OCI-LY7 (cell line): ENCODE results near the gene UBE2G2. TPM values are rescaled to one million over a fixed set of nuclear protein-coding genes. Genes with fewer than 3 reads are reported as not detected.

Experiments used
- BruUV-seq: library from RNA; stranded (reverse); fragments of 400-500 nt; replicated peaks from 2 replicates; lab custom pipeline; 2021; lab: Mats Ljungman, UMichigan
- CTCF ChIA-PET: fragments of 300-600 bp; sonication (Branson Sonifier 250); formaldehyde crosslinking; loops from one replicate; lab custom pipeline; 2022; ENCODE audit warnings: antibody characterized with exemption; ENCODE audit not compliant: unreplicated experiment; lab: Charles Lee
- POLR2A ChIA-PET: fragments of 300-600 bp; sonication (Branson Sonifier 250); formaldehyde crosslinking; loops from one replicate; lab custom pipeline; 2022; ENCODE audit warnings: antibody characterized with exemption; lab: Charles Lee
- DNase-seq: peaks from one replicate; pipeline ENCODE4 v3.0.0-alpha.2; 2015; ENCODE audit warnings: low spot score
- H2AFZ ChIP-seq: fragments of 200-600 bp; sonication (generic), shearing (Covaris generic); 2 replicates; pipeline ENCODE4 v1.6.1; 2014; ENCODE audit warnings: mild to moderate bottlenecking, antibody characterized with exemption, low read length, moderate library complexity
- H3K27ac ChIP-seq: fragments of 200-600 bp; sonication (generic); 2 replicates; pipeline ENCODE4 v1.5.1; 2014; ENCODE audit warnings: mixed run types, low read depth, mild to moderate bottlenecking, moderate library complexity, low read length, inconsistent platforms; ENCODE audit not compliant: poor library complexity, severe bottlenecking
- H3K36me3 ChIP-seq: fragments of 200-600 bp; sonication (generic); 2 replicates; pipeline ENCODE4 v1.6.1; 2014; ENCODE audit warnings: mild to moderate bottlenecking, antibody characterized with exemption, low read length, moderate library complexity, mixed read lengths; ENCODE audit not compliant: insufficient read depth
- H3K4me1 ChIP-seq: fragments of 200-600 bp; sonication (generic); 2 replicates; pipeline ENCODE4 v1.5.1; 2014; ENCODE audit warnings: mild to moderate bottlenecking, low read length; ENCODE audit not compliant: insufficient read depth, poor library complexity, severe bottlenecking
- H3K4me2 ChIP-seq: fragments of 200-600 bp; sonication (generic); 2 replicates; pipeline ENCODE4 v1.6.1; 2014; ENCODE audit warnings: mild to moderate bottlenecking, low read length
- H3K4me3 ChIP-seq: fragments of 200-600 bp; sonication (generic); 2 replicates; pipeline ENCODE4 v1.5.1; 2014; ENCODE audit warnings: mild to moderate bottlenecking, low read depth, low read length; ENCODE audit not compliant: poor library complexity, severe bottlenecking
- H3K79me2 ChIP-seq: fragments of 200-600 bp; sonication (generic); 2 replicates; pipeline ENCODE4 v1.6.1; 2016; ENCODE audit warnings: low read depth, mild to moderate bottlenecking, low read length, moderate library complexity, mixed read lengths; ENCODE audit not compliant: insufficient read depth
- H3K9me2 ChIP-seq: fragments of 200-600 bp; sonication (generic); 2 replicates; pipeline ENCODE4 v1.6.1; 2016; ENCODE audit warnings: mild to moderate bottlenecking, low read length, mixed read lengths; ENCODE audit not compliant: insufficient read depth
- H3K9me3 ChIP-seq: fragments of 200-600 bp; sonication (generic); 2 replicates; pipeline ENCODE4 v1.6.1; 2014; ENCODE audit warnings: mild to moderate bottlenecking, mixed run types, low read length, mixed read lengths
- H4K20me1 ChIP-seq: fragments of 200-600 bp; sonication (generic); 2 replicates; pipeline ENCODE4 v1.6.1; 2014; ENCODE audit warnings: mild to moderate bottlenecking, antibody characterized with exemption, low read length, moderate library complexity, mixed read lengths; ENCODE audit not compliant: insufficient read depth
- EZH2phosphoT487 ChIP-seq: fragments of 200-600 bp; sonication (generic); IDR thresholded peaks from 2 replicates; pipeline ENCODE4 v1.6.1; 2018; ENCODE audit warnings: low read depth, borderline replicate concordance, mild to moderate bottlenecking, mixed run types, antibody characterized with exemption, low read length, moderate library complexity, mixed read lengths
- intact Hi-C: fragments of 100-400 bp; cut with micrococcal nuclease; formaldehyde crosslinking; loops from one replicate; pipeline ENCODE4 v1.10.0; 2022; ENCODE audit not compliant: unreplicated experiment
- total RNA-seq, 2 experiments: library from RNA; depleted of rRNA in 1 of 2; stranded (reverse); fragments of >200 nt in 1 of 2; shearing (Covaris generic) in 1 of 2; gene quantifications; 2 replicates each; pipeline ENCODE4 v1.2.3, GENCODE V29; 2014 to 2022
- TF ChIP-seq, protein P1 (sequence below): fragments of 200-600 bp; sonication (generic); conservative IDR thresholded peaks from 2 replicates; pipeline ENCODE4 v1.5.1; 2014; ENCODE audit warnings: mild to moderate bottlenecking, antibody characterized with exemption, low read length, moderate library complexity, mixed read lengths

Gene UBE2G2
- total RNA-seq, 2 experiments from 2014 or later: 104 to 141 TPM

DNA sequence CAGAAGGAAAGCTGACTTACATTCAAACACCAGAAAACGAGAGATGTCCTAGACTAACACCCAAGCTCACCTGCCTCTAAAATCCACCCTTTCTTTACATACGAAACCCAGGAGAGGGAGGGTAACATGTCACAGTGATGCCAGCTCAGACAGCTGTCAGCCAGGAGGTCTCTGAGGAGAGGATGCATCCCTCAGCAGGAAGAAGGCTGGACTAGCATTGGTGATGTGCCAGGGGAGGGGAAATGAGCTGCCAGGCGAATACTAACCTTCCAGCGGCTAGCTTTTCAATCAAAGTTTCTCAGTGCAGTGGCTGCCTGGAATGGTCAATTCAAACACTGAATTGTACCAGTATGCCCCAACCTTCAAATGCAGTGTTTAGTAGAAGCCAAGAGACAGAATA is 3.6 kb upstream of the UBE2G2 start:
- peaks cover 10% of the 10 kb centered on the region for H3K4me1 ChIP-seq
- no peak for DNase-seq
- no peak overlapping the region for H3K27ac ChIP-seq
- TF ChIP-seq, protein P1, sequence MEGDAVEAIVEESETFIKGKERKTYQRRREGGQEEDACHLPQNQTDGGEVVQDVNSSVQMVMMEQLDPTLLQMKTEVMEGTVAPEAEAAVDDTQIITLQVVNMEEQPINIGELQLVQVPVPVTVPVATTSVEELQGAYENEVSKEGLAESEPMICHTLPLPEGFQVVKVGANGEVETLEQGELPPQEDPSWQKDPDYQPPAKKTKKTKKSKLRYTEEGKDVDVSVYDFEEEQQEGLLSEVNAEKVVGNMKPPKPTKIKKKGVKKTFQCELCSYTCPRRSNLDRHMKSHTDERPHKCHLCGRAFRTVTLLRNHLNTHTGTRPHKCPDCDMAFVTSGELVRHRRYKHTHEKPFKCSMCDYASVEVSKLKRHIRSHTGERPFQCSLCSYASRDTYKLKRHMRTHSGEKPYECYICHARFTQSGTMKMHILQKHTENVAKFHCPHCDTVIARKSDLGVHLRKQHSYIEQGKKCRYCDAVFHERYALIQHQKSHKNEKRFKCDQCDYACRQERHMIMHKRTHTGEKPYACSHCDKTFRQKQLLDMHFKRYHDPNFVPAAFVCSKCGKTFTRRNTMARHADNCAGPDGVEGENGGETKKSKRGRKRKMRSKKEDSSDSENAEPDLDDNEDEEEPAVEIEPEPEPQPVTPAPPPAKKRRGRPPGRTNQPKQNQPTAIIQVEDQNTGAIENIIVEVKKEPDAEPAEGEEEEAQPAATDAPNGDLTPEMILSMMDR: no peak
- TF ChIP-seq EZH2phosphoT487: no peak
- no TSS peak for BruUV-seq
- H3K4me3 ChIP-seq: no peak overlapping the region
- no peak overlapping the region for H2AFZ ChIP-seq
- POLR2A ChIA-PET: interaction anchor here (0.6 kb wide), 1 partner anchor 11 kb away, joined by 4 read pairs; no protein-coding TSS in a partner anchor
- H3K9me3 ChIP-seq: no peaks in the 10 kb centered on the region
- no peaks in the 10 kb centered on the region for H3K9me2 ChIP-seq
- peaks cover 21% of the 10 kb centered on the region for H3K79me2 ChIP-seq
- H4K20me1 ChIP-seq: peaks cover 7% of the 10 kb centered on the region; the same call in 1 of the 2 replicates
- peaks cover 69% of the 10 kb centered on the region for H3K36me3 ChIP-seq
- CTCF ChIA-PET: no interaction called here
- intact Hi-C loops: no loop called here
- no peak overlapping the region for H3K4me2 ChIP-seq

- intact Hi-C loops: no loop called here
- no peak overlapping the region for H2AFZ ChIP-seq
Observed at GRCh38 chr21:44804762-44805161, 3.1 kb upstream of the UBE2G2 start.

DNA sequence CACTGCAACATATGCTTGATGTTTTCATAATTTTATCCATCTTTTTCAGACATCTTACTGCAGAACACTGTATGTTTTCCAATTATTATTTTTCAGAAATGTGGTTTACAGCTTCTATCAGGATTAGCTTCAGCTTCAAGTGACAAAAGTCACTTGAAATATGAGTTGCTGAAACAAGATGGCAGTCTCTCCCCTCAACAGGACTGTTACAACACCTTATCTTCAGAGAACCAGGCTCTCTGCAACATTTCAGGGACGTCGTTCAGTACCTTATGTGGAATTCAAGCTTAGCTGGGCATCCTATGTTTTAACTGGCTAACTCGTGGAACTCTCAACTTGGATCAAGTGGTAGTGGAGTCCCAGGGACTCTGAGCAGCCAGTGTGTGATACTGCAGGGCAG is 2.0 kb upstream of the UBE2G2 start:
- no peak for TF ChIP-seq EZH2phosphoT487
- TF ChIP-seq, protein P1: no peak

More at GRCh38 chr21:44804762-44805161, 3.1 kb upstream of the UBE2G2 start:
- H3K4me2 ChIP-seq: no peak overlapping the region
- H4K20me1 ChIP-seq: peaks cover 9% of the 10 kb centered on the region
- peaks cover 25% of the 10 kb centered on the region for H3K79me2 ChIP-seq
- no TSS peak for BruUV-seq
- no peaks in the 10 kb centered on the region for H3K9me3 ChIP-seq
- peaks cover 14% of the 10 kb centered on the region for H3K4me1 ChIP-seq
- no peak for DNase-seq
- peaks cover 69% of the 10 kb centered on the region for H3K36me3 ChIP-seq
- TF ChIP-seq, protein P1: no peak
- no peak for TF ChIP-seq EZH2phosphoT487
- no peak overlapping the region for H3K4me3 ChIP-seq
- H3K9me2 ChIP-seq: no peaks in the 10 kb centered on the region
- ChIA-PET POLR2A (interaction anchor here (0.6 kb wide), 1 partner anchor 10 kb away, joined by 4 read pairs; no protein-coding TSS in a partner anchor), CTCF (no interaction called here)
- no peak overlapping the region for H3K27ac ChIP-seq

More for the DNA sequence above, 2.0 kb upstream of the UBE2G2 start:
- Histone ChIP-seq H3K4me1 (peaks cover 23% of the 10 kb centered on the region), H4K20me1 (peaks cover 13% of the 10 kb centered on the region), H3K9me3 (no peaks in the 10 kb centered on the region), H2AFZ (no peak overlapping the region), H3K27ac (no peak overlapping the region), H3K9me2 (no peaks in the 10 kb centered on the region), H3K79me2 (peaks cover 37% of the 10 kb centered on the region), H3K36me3 (peaks cover 69% of the 10 kb centered on the region), H3K4me2 (no peak overlapping the region), H3K4me3 (no peak overlapping the region)
- CTCF ChIA-PET: interaction anchor here (0.6 kb wide), 1 partner anchor 128 kb away, joined by 4 read pairs; no protein-coding TSS in a partner anchor
- BruUV-seq: no TSS peak
- DNase-seq: no peak
- POLR2A ChIA-PET: interaction anchor here (0.8 kb wide), 1 partner anchor 126 kb away, joined by 3 read pairs; no protein-coding TSS in a partner anchor
- intact Hi-C loops: no loop called here
